ENCODE measurements around the gene ERC2. TPM values are rescaled to one million over a fixed set of nuclear protein-coding genes. Genes with fewer than 3 reads are reported as not detected.
"Not testable (repeated sequence)": the region's sequence is repeated elsewhere in the genome, so short reads cannot be mapped to it uniquely, and the experiment has no call there.

ERC2 gene
- total RNA-seq, 1 experiment from 2014 or later: 0.26 TPM

DNA sequence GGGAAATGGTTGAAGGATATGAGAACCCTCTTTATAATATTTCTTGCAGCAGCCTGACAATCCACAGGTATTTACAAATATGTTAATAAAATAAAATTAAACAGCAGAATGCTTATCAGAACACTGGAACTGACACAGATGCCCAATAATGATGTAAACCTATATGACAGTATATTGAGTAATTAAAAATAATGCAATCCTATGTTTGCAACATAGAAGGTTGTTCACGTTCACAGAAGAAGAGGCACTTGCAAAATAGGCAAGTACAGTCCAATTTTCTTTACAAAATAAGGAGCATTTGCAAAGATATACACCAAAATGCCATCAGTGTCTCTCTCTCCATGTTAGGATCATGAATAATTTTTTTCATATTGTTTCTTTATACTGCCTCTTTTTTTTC, 584.2 kb downstream of the ERC2 start:
- DNase-seq (ENCODE audit: low spot score): no peak

DNA sequence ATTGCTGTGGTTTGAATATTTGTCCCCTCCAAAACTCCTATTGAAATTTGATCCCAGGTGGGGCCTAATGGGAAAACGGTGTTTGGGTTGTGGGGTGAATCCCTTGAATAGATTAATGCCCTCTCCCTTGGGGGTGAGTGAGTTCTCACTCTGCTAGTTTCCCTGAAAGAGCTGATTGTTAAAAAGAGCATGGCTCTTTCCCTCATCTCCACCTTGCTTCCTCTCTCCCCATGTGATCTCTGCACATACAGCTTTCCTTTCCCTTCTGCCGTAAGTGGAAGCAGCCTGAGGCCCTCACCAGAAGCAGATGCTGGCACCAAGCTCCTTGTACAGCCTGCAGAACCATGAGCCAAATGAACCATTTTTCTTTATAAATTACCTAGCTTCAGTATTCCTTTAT, 586.3 kb downstream of the ERC2 start:
- DNase-seq (ENCODE audit: low spot score): no peak

DNA sequence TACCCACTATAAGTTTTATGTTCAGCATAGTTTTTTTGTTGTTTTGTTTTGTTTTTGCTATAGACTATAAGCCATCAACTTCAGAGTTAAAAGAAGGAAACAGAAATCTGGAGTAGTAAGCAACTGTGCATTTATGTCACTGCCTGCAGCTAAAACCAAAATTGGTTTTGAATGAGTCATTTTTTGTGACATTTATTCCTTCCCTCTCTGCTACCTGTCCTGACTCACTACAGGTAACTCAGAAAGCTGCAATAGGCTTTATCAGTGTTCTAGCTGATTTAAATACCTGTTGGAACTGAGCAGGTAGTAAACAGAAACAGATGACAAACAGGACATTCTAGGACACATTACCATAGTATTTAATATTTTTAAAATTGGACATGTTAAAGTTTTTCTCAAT, 587.9 kb downstream of the ERC2 start:
- DNase-seq (ENCODE audit: low spot score): no peak

DNA sequence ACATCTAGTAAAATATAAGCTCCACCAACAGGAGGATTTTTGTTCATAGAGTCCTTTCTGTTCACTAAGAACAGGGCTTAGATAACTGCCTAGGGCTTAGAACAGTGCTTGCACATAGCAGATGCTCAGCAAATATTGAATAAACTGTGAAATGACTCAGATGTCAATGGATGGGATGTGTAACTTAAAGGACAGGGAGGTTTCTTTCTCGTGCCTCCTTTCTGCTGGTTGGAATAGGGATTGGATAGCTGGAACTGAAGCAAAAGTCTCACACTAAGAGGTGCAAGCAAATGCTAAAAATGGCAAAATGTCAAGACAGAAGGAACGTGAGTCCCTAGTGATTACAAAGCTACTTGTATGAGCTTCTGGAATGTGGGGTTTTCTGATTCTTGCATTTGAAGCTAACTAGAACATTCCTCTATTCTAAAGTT, 588.4 kb downstream of the ERC2 start:
- DNase-seq (ENCODE audit: low spot score): no peak

DNA sequence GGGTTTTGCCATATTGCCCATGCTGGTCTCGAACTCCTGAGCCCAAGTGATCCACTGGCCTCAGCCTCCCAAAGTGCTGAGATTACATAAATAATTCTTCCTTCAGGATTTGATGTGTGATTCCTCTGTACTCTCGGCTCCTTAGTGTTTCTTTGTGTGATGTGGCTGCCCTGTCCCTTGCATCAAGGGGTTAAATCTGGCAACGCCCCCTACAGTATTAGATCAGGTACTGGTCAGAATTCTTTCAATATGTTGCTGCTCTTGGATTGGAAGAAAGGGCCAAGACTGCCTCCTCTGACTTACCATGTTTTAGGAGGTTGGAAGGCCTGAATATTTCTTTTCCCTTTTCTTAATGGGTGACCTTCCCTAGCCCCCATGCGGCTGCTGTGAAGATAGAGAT, 590.6 kb downstream of the ERC2 start:
- DNase-seq (ENCODE audit: low spot score): no peak

DNA sequence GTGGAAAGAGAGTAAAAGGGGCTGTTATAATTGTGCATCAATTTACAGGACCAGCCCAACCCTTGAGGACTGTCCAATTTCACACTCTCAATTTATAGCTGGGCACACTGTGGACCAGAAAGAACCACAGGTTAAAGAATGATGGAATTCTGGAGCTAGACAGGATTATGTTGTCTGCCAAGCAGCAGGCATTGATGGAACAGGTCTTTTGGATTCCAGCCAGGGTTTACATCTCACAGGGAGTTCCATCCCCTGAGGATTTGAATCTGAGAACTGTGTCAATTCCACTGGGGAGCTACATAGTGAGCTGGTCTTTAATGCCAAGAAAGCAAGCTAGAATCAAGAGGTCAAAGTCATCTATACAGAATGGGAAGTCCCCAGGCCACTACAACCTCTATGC, 591.7 kb downstream of the ERC2 start:
- no peak for DNase-seq (ENCODE audit: low spot score)

DNA sequence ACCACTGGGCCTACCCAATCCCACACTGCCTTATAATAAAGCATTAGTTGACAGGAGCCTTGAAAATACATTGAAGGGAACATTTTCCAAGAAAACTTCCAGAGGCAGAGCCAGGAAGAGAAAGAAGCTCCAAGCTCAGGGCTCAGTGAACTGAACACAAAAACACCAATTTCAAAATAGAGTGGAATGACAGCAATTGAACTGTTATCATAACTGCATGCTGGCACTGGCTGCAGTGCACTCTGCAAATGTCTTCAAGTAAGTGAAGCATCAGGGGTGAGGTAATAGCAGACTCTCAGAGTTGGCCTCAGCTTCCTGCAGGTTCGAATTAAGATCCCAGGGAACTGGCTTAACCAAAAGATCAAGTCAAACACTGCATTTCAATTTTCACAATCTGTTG, 593.2 kb downstream of the ERC2 start:
- DNase-seq (ENCODE audit: low spot score): no peak

DNA sequence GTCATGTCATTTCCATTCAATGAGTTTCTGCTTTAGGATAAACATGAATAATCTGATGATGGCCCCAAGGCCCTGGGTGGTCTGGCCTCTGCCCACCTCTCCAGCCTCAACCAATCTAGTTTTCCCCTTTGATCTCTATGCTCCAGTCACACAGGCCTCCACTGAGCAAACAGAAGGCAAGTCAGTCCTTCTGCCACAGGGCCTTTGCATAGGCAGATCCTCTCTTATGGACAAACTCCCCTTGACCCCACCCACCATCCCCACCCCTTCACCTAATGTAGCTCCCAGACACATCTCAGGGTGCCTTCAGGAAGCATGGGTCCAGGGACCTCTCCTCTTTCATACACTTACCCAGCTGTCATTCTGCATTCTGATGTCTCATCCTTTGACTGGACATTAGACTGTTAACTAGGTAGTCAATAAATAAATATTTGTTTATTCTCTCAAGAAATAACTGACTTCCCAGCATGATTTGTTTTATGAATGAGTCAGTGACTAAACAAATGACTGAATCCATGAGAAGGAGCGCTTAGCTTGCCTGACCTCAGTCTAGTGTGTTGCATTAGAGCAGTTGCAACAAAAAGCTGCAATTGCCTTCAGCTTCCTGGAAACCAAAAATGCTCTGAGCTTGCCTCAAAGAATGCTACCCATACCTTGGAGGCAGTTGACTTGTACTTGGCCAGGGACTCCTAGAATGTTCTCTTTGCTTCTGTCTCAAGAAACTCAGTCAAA, 594.6 kb downstream of the ERC2 start:
- DNase-seq (ENCODE audit: low spot score): peak; percentile 14

DNA sequence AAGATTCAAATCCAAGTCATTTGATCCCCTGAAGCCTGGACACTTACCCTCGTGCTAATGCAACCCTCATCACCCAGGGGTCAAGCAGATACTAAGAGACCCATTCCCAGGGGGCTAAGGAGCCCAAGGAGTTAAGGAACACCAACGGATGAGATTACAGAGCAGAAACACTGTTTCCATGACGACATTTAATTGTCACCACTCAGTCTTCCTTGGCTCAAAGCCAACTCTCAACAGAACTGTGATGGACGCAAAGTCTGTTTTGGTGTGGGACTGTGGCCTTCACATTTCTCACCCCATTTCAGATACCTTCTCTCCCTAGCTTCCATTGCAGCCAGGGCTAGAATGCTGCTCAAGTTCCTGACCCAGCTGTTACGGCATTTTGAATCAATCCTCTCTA, 597.7 kb downstream of the ERC2 start:
- DNase-seq (ENCODE audit: low spot score): no peak

DNA sequence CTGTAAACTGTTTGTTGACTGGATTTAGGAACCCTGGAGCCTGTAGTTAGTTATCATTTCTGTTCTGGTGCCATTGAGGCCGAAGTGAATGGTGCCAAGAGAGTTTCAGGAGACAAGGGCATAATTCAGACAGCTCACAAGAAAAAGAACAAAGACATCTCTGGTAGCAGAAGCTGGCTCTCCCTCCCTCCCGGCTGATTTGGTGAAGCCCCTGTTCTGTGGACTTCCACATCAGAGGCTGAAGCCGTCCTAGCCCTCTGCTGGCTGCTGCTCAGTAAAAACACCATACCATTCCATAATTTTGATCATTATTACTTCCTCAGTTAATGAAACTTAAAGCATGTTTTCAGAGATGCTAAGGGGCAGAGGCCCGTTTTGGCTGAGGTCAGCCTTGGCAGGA, 599.9 kb downstream of the ERC2 start:
- no peak for DNase-seq (ENCODE audit: low spot score)

DNA sequence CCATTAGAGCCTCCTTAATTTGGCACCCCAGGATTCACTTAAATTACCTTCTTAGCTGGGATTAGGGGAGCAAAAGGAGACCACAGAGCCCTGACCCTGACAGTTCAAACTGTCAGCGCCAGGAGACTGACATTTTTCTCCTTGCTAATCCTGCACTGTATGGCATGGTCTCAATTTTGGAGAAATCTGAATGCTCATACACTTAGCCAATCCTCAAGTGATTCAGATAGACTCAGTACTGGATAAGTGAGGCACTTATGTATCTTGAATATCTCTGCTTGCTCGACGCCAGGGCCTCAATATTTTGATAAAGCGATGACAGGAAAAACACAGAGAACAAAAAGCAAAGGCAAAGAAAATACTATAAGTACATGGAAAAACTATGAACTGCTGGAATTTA, 605.2 kb downstream of the ERC2 start:
- DNase-seq (ENCODE audit: low spot score): no peak

DNA sequence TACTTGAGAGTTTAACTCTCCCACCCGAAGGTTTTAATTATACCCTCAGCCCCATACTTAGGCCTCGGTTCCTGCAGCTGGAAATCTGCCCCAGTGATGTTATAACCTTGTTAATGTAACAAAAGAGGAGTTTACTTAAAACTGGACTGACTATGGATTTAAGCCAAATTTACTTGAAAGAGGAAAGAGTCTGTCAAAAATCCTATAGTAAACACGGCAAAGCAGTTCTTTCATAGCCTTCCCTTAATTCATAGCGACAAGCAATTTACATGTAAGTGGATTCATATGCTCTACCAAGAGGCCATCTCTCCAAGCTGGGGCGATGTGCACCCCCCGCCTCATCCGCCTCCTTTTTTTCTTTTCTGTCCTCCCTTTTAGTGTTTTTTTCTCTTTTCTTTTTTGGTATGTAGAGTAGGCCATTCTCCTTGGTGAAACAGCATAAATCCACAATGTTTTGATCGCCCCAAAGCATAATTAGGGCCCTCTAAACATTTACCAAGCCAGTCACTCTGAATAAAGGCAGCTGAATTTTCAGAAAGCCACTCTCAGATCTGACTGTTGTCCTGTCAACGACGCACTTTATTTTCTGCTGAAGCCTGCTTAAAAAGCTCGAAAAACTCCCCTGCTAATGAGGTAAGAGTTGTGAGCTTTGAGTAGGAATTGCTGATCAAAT, 608.1 kb downstream of the ERC2 start:
- DNase-seq (ENCODE audit: low spot score): no peak

DNA sequence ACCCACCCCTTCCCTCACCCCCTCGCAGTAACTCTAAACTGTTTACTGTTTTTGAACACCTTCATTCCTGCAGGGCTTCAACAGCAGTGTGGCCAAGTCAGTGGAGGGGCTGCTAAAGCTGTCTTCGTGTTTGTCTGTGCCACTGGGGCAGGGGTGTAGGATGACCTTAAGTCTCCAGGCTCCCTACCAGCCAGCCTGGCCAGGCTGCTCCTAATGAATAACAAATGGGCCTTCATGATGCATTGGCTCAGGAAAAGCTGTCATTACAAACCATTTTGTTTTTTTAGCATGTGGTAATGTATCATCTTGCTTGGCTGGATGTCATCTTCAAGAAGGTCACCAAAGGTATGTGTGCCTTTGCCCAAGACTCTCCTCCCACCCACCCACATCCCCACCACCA, 609.0 kb downstream of the ERC2 start:
- DNase-seq (ENCODE audit: low spot score): no peak

DNA sequence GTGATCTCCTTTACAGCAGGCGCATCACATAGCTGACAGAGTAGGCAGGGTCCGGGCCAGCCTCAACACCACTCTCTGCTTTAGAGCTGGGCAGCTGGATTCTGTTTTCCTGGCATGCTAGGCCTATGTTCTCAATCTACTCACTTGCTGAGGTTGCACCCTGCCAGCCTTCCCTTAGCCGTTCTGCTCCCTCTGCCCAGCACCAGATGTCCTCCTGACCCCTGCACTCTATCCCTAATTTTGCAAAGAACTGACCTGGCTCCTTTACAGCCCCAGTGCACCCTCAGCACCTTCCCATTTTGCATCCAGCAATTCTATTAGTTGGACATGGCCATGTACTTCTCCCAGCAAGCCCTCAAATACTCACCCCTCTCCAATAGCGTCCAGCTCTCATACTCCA, 609.5 kb downstream of the ERC2 start:
- no peak for DNase-seq (ENCODE audit: low spot score)

DNA sequence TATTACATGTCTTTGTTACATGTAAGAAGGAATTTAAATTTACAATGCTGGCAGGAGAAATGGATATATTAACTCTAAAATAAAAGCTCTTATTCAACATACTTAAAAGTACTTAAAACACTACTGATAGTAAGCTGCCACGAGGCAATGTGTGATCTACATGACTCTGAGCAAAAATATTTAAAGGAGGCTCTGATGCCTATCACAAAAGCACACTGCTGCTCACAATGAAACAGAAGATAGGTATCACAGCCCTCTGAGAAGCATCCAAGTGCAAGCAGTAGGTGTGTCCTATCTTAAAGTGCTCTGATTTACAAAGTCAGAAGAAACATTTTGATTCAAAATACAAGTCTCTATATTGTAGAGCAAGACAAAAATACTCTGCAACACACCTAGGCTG, 610.0 kb downstream of the ERC2 start:
- no peak for DNase-seq (ENCODE audit: low spot score)

DNA sequence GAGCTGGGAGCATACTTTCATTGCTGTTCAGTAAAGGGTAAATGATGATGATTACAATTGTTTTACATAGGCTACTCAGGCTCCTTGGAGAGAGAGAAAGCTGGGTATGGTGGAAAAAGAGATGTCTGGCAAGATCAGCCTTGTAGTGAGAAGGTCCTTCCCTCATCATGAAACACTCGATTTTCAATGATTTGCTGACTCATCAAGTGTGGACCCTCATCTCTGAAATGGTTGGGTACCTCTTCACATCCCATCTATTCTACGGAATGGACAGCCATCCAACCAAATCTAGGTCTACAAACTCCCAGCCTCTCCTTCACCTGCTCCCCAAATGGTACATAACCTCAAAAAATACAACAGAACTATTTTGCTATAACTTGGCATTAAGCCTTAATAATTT, 610.6 kb downstream of the ERC2 start:
- no peak for DNase-seq (ENCODE audit: low spot score)

DNA sequence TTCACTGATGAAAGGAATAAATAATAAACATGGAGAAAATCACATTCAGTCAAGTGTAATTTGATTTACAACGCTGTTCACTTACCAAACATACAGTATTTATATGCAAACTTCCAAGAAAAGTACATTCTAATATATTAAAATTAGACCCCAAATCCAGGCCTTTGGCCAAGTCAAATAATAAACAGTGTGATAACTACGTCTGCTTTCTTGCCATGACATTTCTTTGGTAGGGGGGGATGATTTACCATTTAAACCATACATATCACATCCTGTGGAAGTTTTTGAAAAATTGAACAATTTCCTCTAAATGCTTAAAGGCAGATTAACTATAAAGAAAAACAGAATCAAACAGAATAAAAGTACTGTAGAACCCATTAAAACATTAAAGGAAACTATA, 613.0 kb downstream of the ERC2 start:
- DNase-seq (ENCODE audit: low spot score): no peak

DNA sequence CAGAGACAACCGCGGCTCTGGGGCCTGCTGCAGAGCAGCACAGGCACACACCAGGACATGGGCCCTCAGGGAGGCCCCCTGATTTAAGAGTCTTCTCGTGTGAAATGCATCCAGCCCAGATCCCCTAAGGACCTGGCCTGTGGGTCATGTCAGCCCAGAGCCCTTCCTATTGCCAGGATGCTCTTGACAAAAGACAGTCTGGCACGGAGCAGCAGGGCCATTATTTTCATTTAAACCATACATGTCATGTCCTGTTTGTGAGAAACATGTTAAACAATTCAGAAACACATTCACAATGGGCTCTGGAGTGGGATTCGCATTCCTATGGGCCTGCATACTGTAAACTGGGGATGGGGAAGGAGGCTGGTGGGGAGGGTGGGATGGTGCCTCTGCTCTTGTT, 613.8 kb downstream of the ERC2 start:
- DNase-seq (ENCODE audit: low spot score): no peak

DNA sequence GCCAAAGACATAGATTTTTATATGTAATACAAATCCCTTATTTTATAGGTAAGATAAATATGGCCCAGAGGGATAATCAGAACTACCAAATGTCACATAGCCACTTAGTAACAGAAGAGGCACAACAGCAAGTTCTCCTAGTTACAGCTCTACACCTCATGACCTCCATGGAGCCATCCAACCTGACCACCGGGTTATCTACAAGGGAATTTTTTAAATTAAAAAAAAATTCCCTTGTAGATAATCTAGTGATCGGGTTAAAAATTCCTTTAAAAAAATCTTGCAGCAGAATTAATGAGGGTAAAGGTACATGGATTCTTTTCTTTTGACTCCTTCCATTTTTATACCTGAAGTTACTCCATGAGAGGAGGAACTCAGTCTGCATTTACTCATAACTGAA, 615.9 kb downstream of the ERC2 start:
- no peak for DNase-seq (ENCODE audit: low spot score)

DNA sequence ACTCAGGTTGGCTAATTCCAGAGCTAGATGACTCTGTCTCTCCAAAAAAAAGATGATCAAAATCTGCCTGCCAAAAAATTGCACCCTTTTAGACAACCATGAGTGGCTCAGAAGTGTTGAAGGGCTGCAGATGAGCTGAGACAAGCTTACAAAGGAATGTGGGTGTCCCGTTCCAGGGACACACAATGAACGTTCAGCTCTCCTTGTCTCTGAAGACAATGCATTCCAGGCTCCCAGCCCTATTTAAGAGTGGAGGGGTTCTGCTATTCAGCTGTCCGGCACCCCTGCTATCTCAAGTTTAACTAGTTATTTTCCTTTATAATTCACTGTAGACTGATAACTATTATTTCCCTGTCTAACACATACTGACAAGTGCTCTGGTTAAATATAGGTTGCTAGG, 626.1 kb downstream of the ERC2 start:
- no peak for DNase-seq (ENCODE audit: low spot score)

DNA sequence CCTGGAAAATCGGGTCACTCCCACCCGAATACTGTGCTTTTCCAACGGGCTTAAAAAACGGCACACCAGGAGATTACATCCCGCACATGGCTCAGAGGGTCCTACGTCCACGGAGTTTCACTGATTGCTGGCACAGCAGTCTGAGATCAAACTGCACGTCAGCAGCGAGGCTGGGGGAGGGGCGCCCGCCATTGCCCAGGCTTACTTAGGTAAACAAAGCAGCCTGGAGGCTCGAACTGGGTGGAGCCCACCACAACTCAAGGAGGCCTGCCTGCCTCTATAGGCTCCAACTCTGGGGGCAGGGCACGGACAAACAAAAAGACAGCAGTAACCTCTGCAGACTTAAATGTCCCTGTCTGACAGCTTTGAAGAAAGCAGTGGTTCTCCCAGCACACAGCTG, 636.4 kb downstream of the ERC2 start:
- DNase-seq (ENCODE audit: low spot score): not testable (repeated sequence)

DNA sequence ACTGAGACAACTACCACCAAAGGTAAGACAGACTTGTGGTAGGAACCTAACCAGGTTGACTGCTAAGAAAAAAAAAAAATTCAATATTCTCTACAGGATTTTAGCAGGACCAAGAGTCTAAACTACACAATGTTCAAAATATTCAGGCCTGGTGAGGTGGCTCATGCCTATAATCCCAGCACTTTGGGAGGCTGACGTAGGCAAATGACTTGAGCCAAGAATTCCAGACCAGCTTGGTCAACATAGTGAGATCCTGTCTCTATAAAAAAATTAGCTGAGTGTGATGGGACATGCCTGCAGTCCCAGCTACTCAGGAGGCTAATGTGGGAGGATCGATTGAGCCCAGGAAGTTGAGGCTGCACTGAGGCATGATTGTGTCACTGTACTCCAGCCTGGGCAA, 639.6 kb downstream of the ERC2 start:
- no peak for DNase-seq (ENCODE audit: low spot score)

DNA sequence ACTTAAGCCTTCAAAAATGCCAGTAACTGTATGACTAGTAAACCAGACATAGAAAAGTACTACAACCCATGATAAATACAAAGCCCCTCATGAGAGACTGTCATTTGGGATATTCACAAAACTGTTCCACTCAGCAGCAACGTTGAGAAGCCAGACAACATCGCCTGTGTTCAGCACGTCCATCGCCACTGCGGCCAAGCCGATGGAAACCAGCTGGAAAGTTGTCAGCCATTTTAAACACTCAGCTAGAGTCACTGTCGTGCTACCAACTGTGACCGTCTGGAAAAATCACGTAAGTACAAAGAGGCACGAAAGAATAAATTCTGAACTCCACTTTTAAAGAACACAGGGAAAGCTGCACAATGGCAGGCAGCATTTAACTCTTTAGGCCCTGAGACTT, 640.5 kb downstream of the ERC2 start:
- no peak for DNase-seq (ENCODE audit: low spot score)

Data from A172 (cell line).